ENCODE measurements around the gene AKAP11.
"Not testable (repeated sequence)": the region's sequence is repeated elsewhere in the genome, so short reads cannot be mapped to it uniquely, and the experiment has no call there.

The AKAP11 gene

GRCh38 chr13:42272115-42272803 is at the start of gene AKAP11:
TSS of gene AKAP11 (plus strand) at chr13:42272152. CDS start at chr13:42286349, 14,197 bp downstream.
- peak; percentile 53 for DNase-seq

GRCh38 chr13:42223681-42224080 is 48.3 kb upstream of the AKAP11 start:
- DNase-seq, result no peak

GRCh38 chr13:42225051-42225450 is 46.9 kb upstream of the AKAP11 start:
- DNase-seq, result no peak

GRCh38 chr13:42226759-42227158 is 45.2 kb upstream of the AKAP11 start:
- DNase-seq, result not testable (repeated sequence)

- no peak for DNase-seq
These were observed 43.4 kb upstream of the AKAP11 start for GRCh38 chr13:42228527-42228926.

- no peak for DNase-seq
These were observed 42.7 kb upstream of the AKAP11 start for GRCh38 chr13:42229287-42229686.

- DNase-seq, result no peak
These were observed 39.3 kb upstream of the AKAP11 start for GRCh38 chr13:42232671-42233070.

GRCh38 chr13:42233726-42234125 is 38.2 kb upstream of the AKAP11 start:
- no peak for DNase-seq

- DNase-seq, result no peak
These were observed 32.8 kb upstream of the AKAP11 start for GRCh38 chr13:42239161-42239560.

- no peak for DNase-seq
These were observed 32.3 kb upstream of the AKAP11 start for GRCh38 chr13:42239644-42240043.

- no peak for DNase-seq
These were observed 25.4 kb upstream of the AKAP11 start for GRCh38 chr13:42246541-42246940.

GRCh38 chr13:42247883-42248282 is 24.1 kb upstream of the AKAP11 start:
- no peak for DNase-seq

- no peak for DNase-seq
These were observed 16.1 kb upstream of the AKAP11 start for GRCh38 chr13:42255886-42256285.

GRCh38 chr13:42258747-42259146 is 13.2 kb upstream of the AKAP11 start:
- DNase-seq, result no peak

GRCh38 chr13:42259515-42259914 is 12.4 kb upstream of the AKAP11 start:
- DNase-seq, result no peak

- no peak for DNase-seq
These were observed 10.9 kb upstream of the AKAP11 start for GRCh38 chr13:42260903-42261654.

GRCh38 chr13:42266473-42266872 is 5.5 kb upstream of the AKAP11 start:
- no peak for DNase-seq

- no peak for DNase-seq
These were observed 1.6 kb upstream of the AKAP11 start for GRCh38 chr13:42270160-42270856.

- no peak for DNase-seq
These were observed 1.1 kb upstream of the AKAP11 start for GRCh38 chr13:42270857-42271215.

GRCh38 chr13:42271337-42272114 is 426 bp upstream of the AKAP11 start:
- peak; percentile 92 for DNase-seq

GRCh38 chr13:42272804-42273175 is 838 bp downstream of the AKAP11 start:
- no peak for DNase-seq

GRCh38 chr13:42274386-42275097 is 2.6 kb downstream of the AKAP11 start:
- no peak for DNase-seq

GRCh38 chr13:42275098-42275471 is 3.1 kb downstream of the AKAP11 start:
- DNase-seq, result no peak

Measured in NCI-H1092 treated with DMSO at 0.1 percent for 48 hours (cell line).